Brain microvascular endothelial cell (primary cell): ENCODE data around the gene KCNJ5.

ENCODE experiments used
- DNase-seq: peaks from one replicate; pipeline ENCODE4 v3.0.0-alpha.2; 2020
- H3K27ac ChIP-seq: fragments of 250-450 bp; sonication (Bioruptor Pico); 2 replicates; pipeline ENCODE4 v1.5.1; 2020; ENCODE audit warnings: mild to moderate bottlenecking, moderate library complexity
- H3K27me3 ChIP-seq: fragments of 250-450 bp; sonication (Bioruptor Pico); replicated peaks from 2 replicates; pipeline ENCODE4 v1.5.1; 2020; ENCODE audit warnings: mild to moderate bottlenecking
- H3K36me3 ChIP-seq: fragments of 250-450 bp; sonication (Bioruptor Pico); replicated peaks from 2 replicates; pipeline ENCODE4 v1.5.1; 2020; ENCODE audit warnings: mild to moderate bottlenecking
- H3K4me3 ChIP-seq: 2 replicates; pipeline ENCODE4 v1.5.1; 2011; ENCODE audit warnings: low read depth, mild to moderate bottlenecking, control low read depth, low read length, moderate library complexity
- in situ Hi-C: cut with HindIII; loops from 2 replicates; pipeline ENCODE4 v1.10.0; 2017; ENCODE audit warnings: low sequenced_read_pairs, low pct_ligation_motif_present
- TF ChIP-seq, protein P1 (sequence below): IDR thresholded peaks from 2 replicates; pipeline ENCODE4 v1.5.1; 2011; ENCODE audit warnings: low read depth, mild to moderate bottlenecking, moderate library complexity, low read length, control low read depth, inconsistent platforms; ENCODE audit errors: missing control alignments

The KCNJ5 gene

GRCh38 chr11:128894286-128894681 lies 3.1 kb downstream of the KCNJ5 start:
- Histone ChIP-seq H3K4me3 (no peak overlapping the region), H3K36me3 (no peaks in the 10 kb centered on the region), H3K27ac (no peak overlapping the region), H3K27me3 (peaks cover 17% of the 10 kb centered on the region)
- DNase-seq: no peak
- TF ChIP-seq, protein P1, sequence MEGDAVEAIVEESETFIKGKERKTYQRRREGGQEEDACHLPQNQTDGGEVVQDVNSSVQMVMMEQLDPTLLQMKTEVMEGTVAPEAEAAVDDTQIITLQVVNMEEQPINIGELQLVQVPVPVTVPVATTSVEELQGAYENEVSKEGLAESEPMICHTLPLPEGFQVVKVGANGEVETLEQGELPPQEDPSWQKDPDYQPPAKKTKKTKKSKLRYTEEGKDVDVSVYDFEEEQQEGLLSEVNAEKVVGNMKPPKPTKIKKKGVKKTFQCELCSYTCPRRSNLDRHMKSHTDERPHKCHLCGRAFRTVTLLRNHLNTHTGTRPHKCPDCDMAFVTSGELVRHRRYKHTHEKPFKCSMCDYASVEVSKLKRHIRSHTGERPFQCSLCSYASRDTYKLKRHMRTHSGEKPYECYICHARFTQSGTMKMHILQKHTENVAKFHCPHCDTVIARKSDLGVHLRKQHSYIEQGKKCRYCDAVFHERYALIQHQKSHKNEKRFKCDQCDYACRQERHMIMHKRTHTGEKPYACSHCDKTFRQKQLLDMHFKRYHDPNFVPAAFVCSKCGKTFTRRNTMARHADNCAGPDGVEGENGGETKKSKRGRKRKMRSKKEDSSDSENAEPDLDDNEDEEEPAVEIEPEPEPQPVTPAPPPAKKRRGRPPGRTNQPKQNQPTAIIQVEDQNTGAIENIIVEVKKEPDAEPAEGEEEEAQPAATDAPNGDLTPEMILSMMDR: no peak
- in situ Hi-C loops: no loop called here

DNA sequence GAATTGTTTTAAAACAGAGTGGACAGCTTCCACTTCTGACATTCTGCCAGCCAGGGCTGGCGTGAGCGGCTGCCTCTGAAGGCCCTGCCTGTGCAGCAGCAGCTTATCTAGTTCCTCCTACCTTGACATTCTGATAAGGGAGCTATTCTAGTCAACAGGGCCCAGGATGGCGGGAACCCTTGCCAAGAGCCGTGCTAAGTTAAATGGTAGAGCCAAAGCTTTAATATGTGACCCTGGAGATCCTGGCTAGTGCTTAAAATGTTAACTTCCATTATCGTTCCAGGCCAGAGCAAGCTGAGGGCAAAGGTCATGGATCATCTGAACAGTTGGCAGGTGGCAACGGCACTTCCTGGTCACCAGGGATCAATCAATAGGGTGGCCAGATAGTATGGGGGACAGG lies 3.5 kb downstream of the KCNJ5 start:
- in situ Hi-C loops: no loop called here
- TF ChIP-seq, protein P1: no peak
- Histone ChIP-seq H3K36me3 (no peaks in the 10 kb centered on the region), H3K27me3 (peaks cover 14% of the 10 kb centered on the region), H3K4me3 (no peak overlapping the region), H3K27ac (no peak overlapping the region)
- DNase-seq: no peak

DNA sequence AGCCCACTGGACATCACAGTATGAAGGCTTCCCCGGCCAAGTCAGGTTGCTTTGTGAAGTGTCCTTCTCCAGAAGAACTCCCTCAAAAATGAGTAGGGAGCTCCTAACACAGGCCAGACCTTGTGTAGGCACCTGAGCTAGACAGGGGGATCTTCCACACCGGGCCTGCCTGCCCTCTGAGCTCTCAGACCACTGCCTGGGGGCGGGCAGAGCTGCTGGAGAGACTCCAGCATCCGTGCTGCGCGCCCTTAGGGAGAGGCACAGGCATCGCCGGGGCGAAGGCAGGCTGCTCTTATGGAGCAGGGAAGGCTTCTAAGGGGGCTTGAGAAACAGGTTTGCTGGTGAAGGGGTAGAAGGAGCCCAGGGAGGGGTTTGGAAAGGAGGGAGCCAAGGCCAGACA lies 4.4 kb downstream of the KCNJ5 start:
- in situ Hi-C loops: no loop called here
- Histone ChIP-seq H3K4me3 (no peak overlapping the region), H3K27me3 (peaks cover 5% of the 10 kb centered on the region), H3K36me3 (no peaks in the 10 kb centered on the region), H3K27ac (no peak overlapping the region)
- no peak for DNase-seq
- TF ChIP-seq, protein P1: no peak

GRCh38 chr11:128896356-128896755 lies 5.2 kb downstream of the KCNJ5 start:
- H3K27me3 ChIP-seq: peaks cover 2% of the 10 kb centered on the region
- H3K27ac ChIP-seq: no peak overlapping the region
- TF ChIP-seq, protein P1: no peak
- in situ Hi-C loops: no loop called here
- no peaks in the 10 kb centered on the region for H3K36me3 ChIP-seq
- no peak for DNase-seq
- no peak overlapping the region for H3K4me3 ChIP-seq

DNA sequence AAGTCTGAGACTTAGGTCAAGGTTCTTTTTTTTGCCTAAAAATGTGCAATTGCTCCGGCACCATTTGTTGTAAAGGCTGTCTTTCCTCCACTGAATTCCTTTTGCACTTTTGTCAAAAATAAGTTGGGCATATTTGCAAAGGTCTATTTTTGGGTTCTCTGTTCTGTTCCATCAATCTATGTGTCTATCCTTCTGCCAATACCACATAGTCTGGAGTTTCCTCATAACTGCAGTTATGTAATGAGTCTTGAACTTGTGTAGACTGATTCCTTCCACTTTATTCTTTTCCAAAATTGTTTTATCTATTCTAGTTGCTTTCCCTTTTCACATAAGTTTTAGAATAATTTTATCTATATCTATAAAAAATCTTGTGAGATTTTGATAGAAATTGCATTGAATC lies 6.7 kb downstream of the KCNJ5 start:
- H3K36me3 ChIP-seq: no peaks in the 10 kb centered on the region
- no peak for DNase-seq
- H3K27ac ChIP-seq: no peak overlapping the region
- no peaks in the 10 kb centered on the region for H3K27me3 ChIP-seq
- in situ Hi-C loops: no loop called here
- H3K4me3 ChIP-seq: no peak overlapping the region
- TF ChIP-seq, protein P1: no peak

- in situ Hi-C loops: no loop called here
Observed at GRCh38 chr11:128898580-128899344, 7.6 kb downstream of the KCNJ5 start.

More at GRCh38 chr11:128898580-128899344, 7.6 kb downstream of the KCNJ5 start:
- H3K27me3 ChIP-seq: no peaks in the 10 kb centered on the region
- no peaks in the 10 kb centered on the region for H3K36me3 ChIP-seq
- TF ChIP-seq, protein P1: no peak
- no peak overlapping the region for H3K27ac ChIP-seq
- no peak for DNase-seq
- H3K4me3 ChIP-seq: no peak overlapping the region
